ENCODE data around the gene PDE9A. TPM values are rescaled to one million over a fixed set of nuclear protein-coding genes. Genes with fewer than 3 reads are reported as not detected.

PDE9A gene
- total RNA-seq, 5 donors from 2014 or later (not counting 1 experiment from before 2014, with no cell fraction given), result 11.5 to 18.3 (median 16.1) TPM

GRCh38 chr21:42784896-42785451, 131.6 kb downstream of the PDE9A start:
- peaks cover 48 to 51% (median 51%) of the 10 kb centered on the region in 3 donors for H3K4me1 Mint-ChIP-seq
- ATAC-seq (replicated peaks in 1 of 4), result no peak
- CTCF ChIA-PET, result no interaction called here

GRCh38 chr21:42785666-42786427, 132.4 kb downstream of the PDE9A start:
- H3K4me3 Mint-ChIP-seq, result peak overlapping the region in 1 of 3 donors; percentile 65
- WGBS (ENCODE audit: insufficient coverage), result 90% methylated on average over 23 of the region's 28 CpGs
- H3K27ac ChIP-seq (ENCODE audit: low read length), result no peak overlapping the region

More at GRCh38 chr21:42784896-42785451, 131.6 kb downstream of the PDE9A start:
- Mint-ChIP-seq H3K27me3 (peaks cover 0 to 2% of the 10 kb centered on the region in 2 donors), H3K27ac (peak overlapping the region; percentile 89 to 92), H3K36me3 (no peaks in the 10 kb centered on the region), H3K4me3 (peak overlapping the region; percentile 34 to 65 (median 47)), H3K9me3 (no peaks in the 10 kb centered on the region)
- H3K36me3 ChIP-seq (ENCODE audit: control insufficient read depth in 2 of 2, extremely low read depth in 1 of 2, insufficient read depth in 1 of 2, low read length in 1 of 2), result no peaks in the 10 kb centered on the region
- WGBS (ENCODE audit: insufficient coverage), result 93% methylated on average over 13 of the region's 17 CpGs
- H3K27ac ChIP-seq (ENCODE audit: low read length), result peak overlapping the region; percentile 46
- H3K4me1 ChIP-seq (ENCODE audit: control insufficient read depth in 1 of 2, extremely low read depth in 1 of 2, insufficient read depth in 2 of 2, low read length in 2 of 2), result peaks cover 10 to 53% of the 10 kb centered on the region in 2 experiments
- no peaks in the 10 kb centered on the region for H3K9me3 ChIP-seq
- H3K27me3 ChIP-seq (replicated peaks in 1 of 2; ENCODE audit: control insufficient read depth in 2 of 2, extremely low read depth in 1 of 2, insufficient read depth in 2 of 2, low read length in 1 of 2), result peaks cover 0 to 15% of the 10 kb centered on the region in 2 experiments
- POLR2A ChIA-PET, result no interaction called here
- no peak for DNase-seq
- no peak overlapping the region for H3K4me3 ChIP-seq (ENCODE audit: control insufficient read depth in 1 of 2, extremely low read depth in 1 of 2, low read length in 1 of 2)

GRCh38 chr21:42786884-42787283, 133.5 kb downstream of the PDE9A start:
- H3K4me3 Mint-ChIP-seq, result no peak overlapping the region
- peak overlapping the region; percentile 60 to 89 for H3K27ac Mint-ChIP-seq
- no peaks in the 10 kb centered on the region for H3K36me3 ChIP-seq (ENCODE audit: control insufficient read depth in 2 of 2, extremely low read depth in 1 of 2, insufficient read depth in 1 of 2, low read length in 1 of 2)
- H3K9me3 ChIP-seq, result no peaks in the 10 kb centered on the region
- 91% methylated on average over 5 of the region's 5 CpGs for WGBS (ENCODE audit: insufficient coverage)
- no peak overlapping the region for H3K4me3 ChIP-seq (ENCODE audit: control insufficient read depth in 1 of 2, extremely low read depth in 1 of 2, low read length in 1 of 2)
- ATAC-seq (replicated peaks in 1 of 4) (no peak), DNase-seq (no peak)
- H3K27me3 ChIP-seq (replicated peaks in 1 of 2; ENCODE audit: control insufficient read depth in 2 of 2, extremely low read depth in 1 of 2, insufficient read depth in 2 of 2, low read length in 1 of 2), result peaks cover 0 to 9% of the 10 kb centered on the region in 2 experiments
- H3K4me1 Mint-ChIP-seq, result peaks cover 34 to 37% (median 34%) of the 10 kb centered on the region in 3 donors
- H3K9me3 Mint-ChIP-seq, result no peaks in the 10 kb centered on the region
- peaks cover 6 to 41% of the 10 kb centered on the region in 2 experiments for H3K4me1 ChIP-seq (ENCODE audit: control insufficient read depth in 1 of 2, extremely low read depth in 1 of 2, insufficient read depth in 2 of 2, low read length in 2 of 2)
- ChIA-PET CTCF (no interaction called here), POLR2A (no interaction called here)
- no peaks in the 10 kb centered on the region for H3K36me3 Mint-ChIP-seq
- no peaks in the 10 kb centered on the region for H3K27me3 Mint-ChIP-seq
- H3K27ac ChIP-seq (ENCODE audit: low read length), result no peak overlapping the region

More at GRCh38 chr21:42785666-42786427, 132.4 kb downstream of the PDE9A start:
- peaks cover 0 to 2% of the 10 kb centered on the region in 2 donors for H3K27me3 Mint-ChIP-seq
- peaks cover 9 to 49% of the 10 kb centered on the region in 2 experiments for H3K4me1 ChIP-seq (ENCODE audit: control insufficient read depth in 1 of 2, extremely low read depth in 1 of 2, insufficient read depth in 2 of 2, low read length in 2 of 2)
- POLR2A ChIA-PET, result no interaction called here
- no peak for DNase-seq
- no peak overlapping the region for H3K4me3 ChIP-seq (ENCODE audit: control insufficient read depth in 1 of 2, extremely low read depth in 1 of 2, low read length in 1 of 2)
- peaks cover 0 to 15% of the 10 kb centered on the region in 2 experiments for H3K27me3 ChIP-seq (replicated peaks in 1 of 2; ENCODE audit: control insufficient read depth in 2 of 2, extremely low read depth in 1 of 2, insufficient read depth in 2 of 2, low read length in 1 of 2)
- H3K36me3 ChIP-seq (ENCODE audit: control insufficient read depth in 2 of 2, extremely low read depth in 1 of 2, insufficient read depth in 1 of 2, low read length in 1 of 2), result no peaks in the 10 kb centered on the region
- H3K4me1 Mint-ChIP-seq, result peaks cover 42 to 45% (median 44%) of the 10 kb centered on the region in 3 donors
- H3K9me3 ChIP-seq, result no peaks in the 10 kb centered on the region
- no peaks in the 10 kb centered on the region for H3K9me3 Mint-ChIP-seq
- H3K36me3 Mint-ChIP-seq, result no peaks in the 10 kb centered on the region
- ATAC-seq (replicated peaks in 1 of 4), result no peak
- CTCF ChIA-PET, result no interaction called here
- H3K27ac Mint-ChIP-seq, result peak overlapping the region; percentile 89 to 92

GRCh38 chr21:42787613-42788012, 134.2 kb downstream of the PDE9A start:
- Histone ChIP-seq H3K27ac (ENCODE audit: low read length) (no peak overlapping the region), H3K36me3 (ENCODE audit: control insufficient read depth in 2 of 2, extremely low read depth in 1 of 2, insufficient read depth in 1 of 2, low read length in 1 of 2) (no peaks in the 10 kb centered on the region), H3K27me3 (replicated peaks in 1 of 2; ENCODE audit: control insufficient read depth in 2 of 2, extremely low read depth in 1 of 2, insufficient read depth in 2 of 2, low read length in 1 of 2) (peaks cover 0 to 3% of the 10 kb centered on the region in 2 experiments), H3K4me3 (ENCODE audit: control insufficient read depth in 1 of 2, extremely low read depth in 1 of 2, low read length in 1 of 2) (no peak overlapping the region), H3K4me1 (ENCODE audit: control insufficient read depth in 1 of 2, extremely low read depth in 1 of 2, insufficient read depth in 2 of 2, low read length in 2 of 2) (peaks cover 6 to 34% of the 10 kb centered on the region in 2 experiments), H3K9me3 (no peaks in the 10 kb centered on the region)
- no peaks in the 10 kb centered on the region for H3K9me3 Mint-ChIP-seq
- H3K36me3 Mint-ChIP-seq, result no peaks in the 10 kb centered on the region
- DNase-seq (no peak), ATAC-seq (replicated peaks in 1 of 4) (no peak)
- no CpG with 5 or more reads among the region's 4 CpGs for WGBS (ENCODE audit: insufficient coverage)
- no peak overlapping the region for H3K27ac Mint-ChIP-seq
- H3K4me3 Mint-ChIP-seq, result no peak overlapping the region
- peaks cover 26 to 30% (median 27%) of the 10 kb centered on the region in 3 donors for H3K4me1 Mint-ChIP-seq
- CTCF ChIA-PET, result no interaction called here
- H3K27me3 Mint-ChIP-seq, result no peaks in the 10 kb centered on the region
- POLR2A ChIA-PET, result interaction anchor here in 1 of 2 donors (0.7 kb wide), 1 partner anchor 40 kb away, joined by 3 read pairs; no protein-coding TSS in a partner anchor

- DNase-seq, result no peak
- no peaks in the 10 kb centered on the region for H3K9me3 ChIP-seq
- peaks cover 0 to 6% of the 10 kb centered on the region in 2 experiments for H3K4me1 ChIP-seq (ENCODE audit: control insufficient read depth in 1 of 2, extremely low read depth in 1 of 2, insufficient read depth in 2 of 2, low read length in 2 of 2)
- 55% methylated on average over 2 of the region's 8 CpGs for WGBS (ENCODE audit: insufficient coverage)
- CTCF ChIA-PET, result no interaction called here
- H3K27ac ChIP-seq (ENCODE audit: low read length), result no peak overlapping the region
- Mint-ChIP-seq H3K9me3 (no peaks in the 10 kb centered on the region), H3K4me3 (no peak overlapping the region), H3K4me1 (peaks cover under 1 to 4% (median 1%) of the 10 kb centered on the region in 3 donors), H3K36me3 (no peaks in the 10 kb centered on the region), H3K27me3 (peaks cover 0 to 2% of the 10 kb centered on the region in 2 donors), H3K27ac (peak overlapping the region in 1 of 2 donors; percentile 24)
- POLR2A ChIA-PET, result no interaction called here
- no peaks in the 10 kb centered on the region for H3K36me3 ChIP-seq (ENCODE audit: control insufficient read depth in 2 of 2, extremely low read depth in 1 of 2, insufficient read depth in 1 of 2, low read length in 1 of 2)
- no peak overlapping the region for H3K4me3 ChIP-seq (ENCODE audit: control insufficient read depth in 1 of 2, extremely low read depth in 1 of 2, low read length in 1 of 2)
- H3K27me3 ChIP-seq (replicated peaks in 1 of 2; ENCODE audit: control insufficient read depth in 2 of 2, extremely low read depth in 1 of 2, insufficient read depth in 2 of 2, low read length in 1 of 2), result peaks cover 0 to 5% of the 10 kb centered on the region in 2 experiments
- no peak for ATAC-seq (replicated peaks in 1 of 4)
Observed at GRCh38 chr21:42790520-42791065, 137.2 kb downstream of the PDE9A start.

- Histone ChIP-seq H3K4me3 (ENCODE audit: control insufficient read depth in 1 of 2, extremely low read depth in 1 of 2, low read length in 1 of 2) (no peak overlapping the region), H3K36me3 (ENCODE audit: control insufficient read depth in 2 of 2, extremely low read depth in 1 of 2, insufficient read depth in 1 of 2, low read length in 1 of 2) (no peaks in the 10 kb centered on the region), H3K27me3 (replicated peaks in 1 of 2; ENCODE audit: control insufficient read depth in 2 of 2, extremely low read depth in 1 of 2, insufficient read depth in 2 of 2, low read length in 1 of 2) (peaks cover 0 to 8% of the 10 kb centered on the region in 2 experiments), H3K27ac (ENCODE audit: low read length) (no peak overlapping the region), H3K4me1 (ENCODE audit: control insufficient read depth in 1 of 2, extremely low read depth in 1 of 2, insufficient read depth in 2 of 2, low read length in 2 of 2) (no peaks in the 10 kb centered on the region), H3K9me3 (no peaks in the 10 kb centered on the region)
- no peaks in the 10 kb centered on the region for H3K36me3 Mint-ChIP-seq
- ChIA-PET CTCF (no interaction called here), POLR2A (no interaction called here)
- H3K27ac Mint-ChIP-seq, result no peak overlapping the region
- H3K27me3 Mint-ChIP-seq, result peaks cover 0 to 2% of the 10 kb centered on the region in 2 donors
- WGBS (ENCODE audit: insufficient coverage), result 90% methylated on average over 7 of the region's 7 CpGs
- DNase-seq (no peak), ATAC-seq (replicated peaks in 1 of 4) (no peak)
- no peaks in the 10 kb centered on the region for H3K4me1 Mint-ChIP-seq
- H3K9me3 Mint-ChIP-seq, result no peaks in the 10 kb centered on the region
- no peak overlapping the region for H3K4me3 Mint-ChIP-seq
Observed at GRCh38 chr21:42793774-42794173, 140.4 kb downstream of the PDE9A start.

All from T-cell (primary cell).